HG03139 (cell line): Measurements from ENCODE around the gene SMYD4.

Experiments used
- ATAC-seq: cut with Tn5 transposase; IDR thresholded peaks from one replicate; pipeline ENCODE4 v1.9.1; 2021; ENCODE audit not compliant: unreplicated experiment

The SMYD4 gene

GRCh38 chr17:1732241-1732832, 97.4 kb downstream of the SMYD4 start:
- ATAC-seq, result no peak

- no peak for ATAC-seq
Observed at GRCh38 chr17:1731194-1731506, 98.6 kb downstream of the SMYD4 start.

- ATAC-seq, result no peak
Observed at GRCh38 chr17:1730326-1731193, 99.1 kb downstream of the SMYD4 start.

- ATAC-seq, result no peak
Observed at GRCh38 chr17:1729966-1730325, 99.8 kb downstream of the SMYD4 start.
